Stimulated activated naive CD8-positive, alpha-beta T cell treated with anti-CD3 and anti-CD28 coated beads, Interleukin-15, amount 100 ng/mL, for 72 hours (primary cell): Measurements from ENCODE around the gene CD207.

Experiments
- ATAC-seq: fragments of 150-1000 bp; cut with Tn5 transposase; 2 replicates; pipeline ENCODE4 v1.10.0; 2021; ENCODE audit warnings: mild to moderate bottlenecking, moderate library complexity
- DNase-seq, 2 donors: peaks; one replicate each; pipeline ENCODE4 v3.0.0; 2021 to 2022
- H3K27ac Mint-ChIP-seq, 2 donors: one replicate each; pipeline ENCODE4 v1.8.0; 2022; ENCODE audit warnings: mild to moderate bottlenecking in 2 of 2, mixed read lengths in 2 of 2, moderate library complexity in 2 of 2
- H3K27me3 Mint-ChIP-seq: one replicate; pipeline ENCODE4 v1.8.0; 2022; ENCODE audit warnings: mixed read lengths
- H3K4me1 Mint-ChIP-seq: one replicate; pipeline ENCODE4 v1.8.0; 2022; ENCODE audit warnings: mild to moderate bottlenecking, mixed read lengths
- H3K4me3 Mint-ChIP-seq, 2 donors: one replicate each; pipeline ENCODE4 v1.8.0; 2022; ENCODE audit warnings: mild to moderate bottlenecking in 2 of 2, mixed read lengths in 2 of 2, moderate library complexity in 1 of 2
- H3K9me3 Mint-ChIP-seq, 2 donors: one replicate each; pipeline ENCODE4 v1.8.0; 2022; ENCODE audit warnings: mixed read lengths in 2 of 2

CD207 gene

GRCh38 chr2:70834881-70835280 lies 735 bp downstream of the CD207 start:
- ATAC-seq (no peak), DNase-seq (no peak)
- Mint-ChIP-seq H3K27ac (peak overlapping the region; percentile 23 to 71), H3K4me1 (peaks cover 5% of the 10 kb centered on the region), H3K27me3 (peaks cover 3% of the 10 kb centered on the region), H3K4me3 (no peak overlapping the region), H3K9me3 (no peaks in the 10 kb centered on the region)

GRCh38 chr2:70834106-70834505 lies 1.5 kb downstream of the CD207 start:
- H3K27ac Mint-ChIP-seq = no peak overlapping the region
- no peaks in the 10 kb centered on the region for H3K9me3 Mint-ChIP-seq
- H3K4me3 Mint-ChIP-seq = no peak overlapping the region
- ATAC-seq (no peak), DNase-seq (no peak)
- peaks cover 7% of the 10 kb centered on the region for H3K4me1 Mint-ChIP-seq
- H3K27me3 Mint-ChIP-seq = peaks cover 7% of the 10 kb centered on the region

DNA sequence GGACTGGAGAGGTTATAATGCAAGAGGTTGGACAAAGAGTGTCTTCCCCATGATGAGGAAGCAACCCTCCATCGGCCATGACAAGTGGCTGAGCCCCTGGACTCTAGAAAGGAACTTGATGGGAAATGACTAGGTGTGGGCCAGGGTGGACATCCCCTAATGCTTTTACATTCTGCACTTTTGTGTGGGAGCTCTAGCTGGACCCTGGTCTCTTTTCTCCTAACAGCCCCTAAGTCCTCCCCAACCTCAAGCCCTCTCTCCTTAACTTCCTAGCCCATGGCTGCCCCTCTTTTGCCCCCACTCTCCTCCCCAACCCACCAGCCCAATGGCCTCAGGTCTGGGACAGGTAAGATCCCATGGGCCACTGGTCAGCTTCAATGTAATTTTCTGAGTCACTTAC lies 2.4 kb downstream of the CD207 start:
- H3K27me3 Mint-ChIP-seq = peaks cover 7% of the 10 kb centered on the region
- H3K9me3 Mint-ChIP-seq = no peaks in the 10 kb centered on the region
- ATAC-seq (no peak), DNase-seq (no peak)
- H3K27ac Mint-ChIP-seq = no peak overlapping the region
- peaks cover 12% of the 10 kb centered on the region for H3K4me1 Mint-ChIP-seq
- H3K4me3 Mint-ChIP-seq = no peak overlapping the region

DNA sequence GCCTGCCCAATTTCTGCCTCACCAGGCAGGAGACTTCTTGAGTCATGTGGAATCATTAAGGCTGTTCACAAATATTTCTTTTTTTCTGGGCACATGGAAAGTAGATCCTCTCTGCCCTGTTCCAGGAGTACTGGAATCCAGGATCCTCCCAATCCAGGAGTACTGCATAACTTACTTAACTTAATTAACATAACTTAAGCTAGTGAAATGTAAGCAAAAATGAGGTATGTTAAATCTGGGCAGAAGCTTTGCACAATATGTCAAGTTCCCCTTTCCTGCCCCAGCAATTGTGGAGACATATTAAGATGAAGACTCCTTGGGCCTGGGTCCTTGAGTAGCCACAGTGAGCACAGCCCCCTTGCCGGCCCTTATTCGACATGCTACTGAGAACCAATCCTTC lies 3.2 kb downstream of the CD207 start:
- no peak for DNase-seq
- H3K9me3 Mint-ChIP-seq = no peaks in the 10 kb centered on the region
- no peak overlapping the region for H3K27ac Mint-ChIP-seq
- no peak overlapping the region for H3K4me3 Mint-ChIP-seq
- peaks cover 7% of the 10 kb centered on the region for H3K27me3 Mint-ChIP-seq
- H3K4me1 Mint-ChIP-seq = peaks cover 20% of the 10 kb centered on the region
- ATAC-seq = no peak

DNA sequence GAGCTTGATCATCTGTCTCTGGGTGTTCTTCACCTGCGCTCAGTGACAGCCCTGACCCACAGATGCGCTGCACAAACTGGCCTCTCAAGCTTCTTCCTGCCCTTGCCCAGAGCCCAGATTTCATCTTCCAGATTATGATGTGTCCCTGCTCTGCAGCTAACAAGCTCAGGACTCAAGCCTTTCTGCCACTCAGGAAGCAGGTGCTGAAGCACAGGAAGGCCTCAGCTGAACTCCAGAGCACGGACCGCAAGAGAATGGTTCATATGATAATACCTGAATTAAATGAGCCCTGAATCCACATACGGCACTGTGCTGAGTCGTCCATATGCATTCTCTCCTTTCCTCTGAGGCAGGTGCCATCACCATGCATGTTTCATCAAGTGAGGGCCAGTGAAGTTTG lies 3.8 kb downstream of the CD207 start:
- Mint-ChIP-seq H3K27me3 (peaks cover 7% of the 10 kb centered on the region), H3K27ac (no peak overlapping the region), H3K9me3 (no peaks in the 10 kb centered on the region), H3K4me1 (peaks cover 25% of the 10 kb centered on the region), H3K4me3 (no peak overlapping the region)
- ATAC-seq = no peak
- no peak for DNase-seq

DNA sequence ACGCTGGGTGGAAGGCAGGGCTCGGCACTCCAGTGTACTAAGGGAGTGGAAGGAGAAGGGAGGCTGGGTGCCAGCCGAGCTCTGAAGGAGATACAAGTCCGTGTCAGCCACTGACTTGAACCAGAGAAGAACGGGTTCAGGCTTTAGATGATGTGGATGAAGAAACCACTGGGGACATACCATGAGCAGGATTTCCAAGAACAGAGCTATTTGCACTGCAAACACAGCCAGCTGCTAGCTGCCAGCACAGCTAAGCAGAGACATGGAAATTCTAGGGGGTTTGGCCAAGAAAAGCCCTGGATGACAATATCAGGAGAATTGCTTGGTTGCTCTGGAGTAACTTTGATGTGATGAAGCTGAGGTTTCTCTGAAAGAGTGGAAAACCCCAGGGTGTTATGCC lies 5.2 kb downstream of the CD207 start:
- ATAC-seq (no peak), DNase-seq (no peak)

DNA sequence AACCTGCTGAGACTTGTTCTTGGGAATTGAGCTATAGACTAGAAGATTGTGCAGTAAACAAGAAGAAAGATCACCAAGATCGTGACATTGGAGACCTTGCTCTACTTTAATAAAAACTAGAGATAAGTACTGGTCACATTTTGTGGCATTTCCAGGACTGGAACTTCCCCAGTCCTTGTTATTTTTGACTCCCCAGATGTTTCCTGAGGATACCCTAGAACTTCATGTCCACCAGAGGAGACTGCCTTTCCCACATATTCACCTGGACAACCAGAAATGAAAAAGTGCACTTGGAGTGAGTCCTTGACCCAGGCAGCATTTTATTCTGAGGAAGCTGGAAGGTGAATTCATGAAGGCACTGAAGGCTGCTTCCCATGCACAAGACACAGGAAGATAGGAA lies 5.7 kb downstream of the CD207 start:
- Mint-ChIP-seq H3K9me3 (no peaks in the 10 kb centered on the region), H3K27ac (peak overlapping the region; percentile 36 to 84), H3K4me3 (no peak overlapping the region), H3K4me1 (peaks cover 35% of the 10 kb centered on the region), H3K27me3 (peaks cover 7% of the 10 kb centered on the region)
- ATAC-seq (no peak), DNase-seq (no peak)

More for the DNA sequence above, 5.2 kb downstream of the CD207 start:
- H3K27ac Mint-ChIP-seq = no peak overlapping the region
- peaks cover 32% of the 10 kb centered on the region for H3K4me1 Mint-ChIP-seq
- H3K27me3 Mint-ChIP-seq = peaks cover 7% of the 10 kb centered on the region
- H3K9me3 Mint-ChIP-seq = no peaks in the 10 kb centered on the region
- no peak overlapping the region for H3K4me3 Mint-ChIP-seq

DNA sequence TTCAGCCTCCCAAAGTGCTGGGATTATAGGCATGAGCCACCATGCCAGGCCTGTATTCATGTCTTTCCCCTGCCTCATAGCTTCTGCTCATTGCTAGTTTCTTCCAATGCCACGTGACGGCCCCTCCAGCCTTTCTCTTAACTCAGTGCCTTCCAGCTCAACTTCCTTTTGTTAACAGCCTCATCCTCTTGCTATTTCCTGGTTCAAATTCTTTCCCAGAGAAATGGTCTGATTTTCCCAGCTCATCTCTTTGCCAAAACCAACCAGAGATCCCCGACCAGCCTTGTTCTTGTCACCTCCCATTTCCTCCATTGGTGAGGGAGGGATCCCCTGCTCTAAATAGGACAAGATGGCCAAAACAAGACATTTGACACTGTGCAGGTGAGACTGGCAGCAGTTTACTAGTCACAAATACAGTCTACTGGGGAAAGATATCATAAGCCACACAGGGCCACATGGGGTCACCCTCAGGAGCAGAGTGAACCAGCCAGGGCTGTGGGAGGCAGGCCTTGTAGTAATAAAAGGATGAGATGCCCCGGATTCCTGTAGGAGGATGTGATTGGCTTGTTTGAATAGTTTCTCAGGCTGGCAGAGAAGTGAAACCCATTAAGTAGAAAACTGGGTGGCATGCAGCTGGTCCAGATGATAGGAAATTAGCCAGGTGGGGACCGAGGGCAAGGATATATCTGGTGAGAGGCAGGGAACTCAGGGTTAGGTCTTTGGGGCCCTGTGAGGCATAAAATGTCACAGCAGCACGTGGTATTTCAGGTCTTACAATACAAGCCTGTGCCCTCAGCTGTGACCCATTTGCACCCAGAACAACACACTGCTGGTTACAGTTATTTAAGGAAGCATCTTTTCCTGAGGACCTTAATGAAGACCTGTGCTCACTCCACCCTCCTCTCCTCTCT lies 6.4 kb downstream of the CD207 start:
- ATAC-seq (peak; percentile 19), DNase-seq (no peak)
- Mint-ChIP-seq H3K9me3 (no peaks in the 10 kb centered on the region), H3K4me3 (no peak overlapping the region), H3K27me3 (peaks cover 7% of the 10 kb centered on the region), H3K27ac (peak overlapping the region; percentile 36 to 84), H3K4me1 (peaks cover 38% of the 10 kb centered on the region)

DNA sequence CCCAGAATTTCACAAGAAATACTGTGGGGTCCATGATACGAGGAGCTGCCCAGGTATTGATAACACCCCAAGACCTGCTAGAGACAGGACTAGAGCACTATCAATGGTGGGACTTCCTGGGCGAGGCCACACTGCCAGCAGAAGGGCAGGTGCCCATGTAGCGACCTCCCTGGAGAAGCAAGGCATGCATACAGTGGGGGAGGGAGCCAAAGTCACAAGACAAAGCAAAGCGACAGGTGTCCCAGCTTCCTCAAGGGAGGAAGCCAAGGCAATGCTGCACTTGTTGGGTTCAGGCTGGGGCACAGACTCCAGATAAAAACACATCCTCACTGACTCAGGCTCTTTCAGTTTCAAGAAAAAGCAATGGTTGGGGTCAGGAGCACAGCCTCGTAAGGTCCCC lies 7.5 kb downstream of the CD207 start:
- Mint-ChIP-seq H3K4me3 (no peak overlapping the region), H3K27me3 (peaks cover 7% of the 10 kb centered on the region), H3K9me3 (no peaks in the 10 kb centered on the region), H3K27ac (peak overlapping the region in 1 of 2 donors; percentile 72), H3K4me1 (peaks cover 42% of the 10 kb centered on the region)
- no peak for DNase-seq
- ATAC-seq = no peak

- H3K4me1 Mint-ChIP-seq = peaks cover 49% of the 10 kb centered on the region
- no peak for ATAC-seq
- no peaks in the 10 kb centered on the region for H3K9me3 Mint-ChIP-seq
- H3K27me3 Mint-ChIP-seq = peaks cover 7% of the 10 kb centered on the region
- peak overlapping the region; percentile 38 to 75 for H3K4me3 Mint-ChIP-seq
- H3K27ac Mint-ChIP-seq = peak overlapping the region; percentile 72 to 98
- no peak for DNase-seq
Measured at GRCh38 chr2:70827388-70827787, 8.2 kb downstream of the CD207 start.

GRCh38 chr2:70826696-70827350 lies 8.8 kb downstream of the CD207 start:
- Mint-ChIP-seq H3K27me3 (peaks cover 7% of the 10 kb centered on the region), H3K4me1 (peaks cover 52% of the 10 kb centered on the region), H3K4me3 (peak overlapping the region; percentile 38 to 75), H3K9me3 (no peaks in the 10 kb centered on the region), H3K27ac (peak overlapping the region; percentile 66 to 98)
- ATAC-seq = peak; percentile 62
- no peak for DNase-seq

DNA sequence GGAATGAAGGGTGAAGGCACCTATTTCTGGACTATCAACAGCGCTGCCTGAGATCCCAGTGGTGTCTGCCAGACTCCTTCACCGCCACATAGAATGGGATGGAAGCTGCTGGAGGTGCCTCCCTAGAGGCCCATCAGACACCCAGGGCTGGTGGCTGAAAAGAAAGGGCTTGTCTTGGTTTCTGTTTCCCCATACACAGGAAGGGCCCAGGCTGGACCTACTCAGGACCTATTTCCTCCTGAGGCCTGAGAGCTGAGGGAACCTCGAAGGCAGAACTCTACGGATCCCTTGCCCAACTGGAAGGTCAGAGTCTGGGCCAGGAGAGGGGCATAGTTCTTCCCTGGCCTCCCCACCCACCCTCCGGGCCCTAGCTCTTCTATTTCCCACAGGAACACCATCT lies 12.4 kb downstream of the CD207 start:
- no peak overlapping the region for H3K4me3 Mint-ChIP-seq
- no peaks in the 10 kb centered on the region for H3K27me3 Mint-ChIP-seq
- peaks cover 41% of the 10 kb centered on the region for H3K4me1 Mint-ChIP-seq
- H3K27ac Mint-ChIP-seq = no peak overlapping the region
- ATAC-seq (no peak), DNase-seq (no peak)
- no peaks in the 10 kb centered on the region for H3K9me3 Mint-ChIP-seq

DNA sequence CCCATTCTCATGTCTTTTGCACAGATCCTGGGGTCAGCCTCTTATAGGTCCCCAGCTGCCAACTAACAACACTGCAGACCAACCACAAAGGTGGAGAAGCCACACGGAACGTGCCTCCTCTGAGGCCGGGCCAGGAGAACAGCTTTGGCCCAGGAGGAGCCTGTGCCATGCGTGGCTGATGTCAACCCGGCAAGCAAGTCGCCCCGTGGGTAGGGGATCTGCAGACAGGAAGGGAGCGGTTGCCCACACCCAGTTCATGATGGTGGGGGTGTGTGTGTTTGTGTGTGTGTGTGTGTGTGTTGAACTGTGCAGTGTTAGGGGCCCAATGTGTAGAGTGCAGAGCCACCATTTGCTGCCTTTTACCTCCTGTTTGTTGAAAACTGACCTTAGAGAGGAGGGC lies 12.8 kb downstream of the CD207 start:
- peak overlapping the region; percentile 72 to 85 for H3K27ac Mint-ChIP-seq
- no peak for ATAC-seq
- peaks cover 37% of the 10 kb centered on the region for H3K4me1 Mint-ChIP-seq
- no peaks in the 10 kb centered on the region for H3K9me3 Mint-ChIP-seq
- no peaks in the 10 kb centered on the region for H3K27me3 Mint-ChIP-seq
- H3K4me3 Mint-ChIP-seq = no peak overlapping the region
- DNase-seq = no peak

DNA sequence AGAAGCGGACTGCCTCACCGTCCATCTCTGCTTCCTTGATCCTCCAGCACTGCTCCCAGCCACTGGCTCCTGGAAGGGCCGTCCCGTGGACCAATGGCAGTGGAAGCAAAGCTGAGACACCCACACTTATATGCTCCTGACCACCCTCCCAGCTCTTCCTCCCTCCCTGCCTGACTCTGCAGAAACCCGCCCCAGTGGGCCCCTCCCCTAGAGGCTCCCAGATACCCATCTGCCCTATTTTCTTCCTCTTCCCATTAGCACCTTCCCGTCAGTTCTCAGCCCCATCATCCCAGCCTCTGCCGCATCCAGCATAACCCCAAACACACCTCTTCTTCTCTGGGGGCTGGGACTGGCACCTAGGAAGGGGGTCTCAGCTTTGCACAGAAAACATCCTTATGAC lies 15.1 kb downstream of the CD207 start, which contains the start of gene CLEC4F:
CLEC4F (minus strand) TSS at position 101 of the 400 bp plus-strand sequence; CDS start at position 25, 76 bp downstream.
- ATAC-seq = no peak
- Mint-ChIP-seq H3K4me3 (no peak within 1 kb of the TSS), H3K27ac (peak within 1 kb of the TSS; percentile 41 to 43), H3K4me1 (peaks cover 26% of the 10 kb centered on the region), H3K9me3 (no peaks in the 10 kb centered on the region), H3K27me3 (no peaks in the 10 kb centered on the region)
- DNase-seq = no peak

DNA sequence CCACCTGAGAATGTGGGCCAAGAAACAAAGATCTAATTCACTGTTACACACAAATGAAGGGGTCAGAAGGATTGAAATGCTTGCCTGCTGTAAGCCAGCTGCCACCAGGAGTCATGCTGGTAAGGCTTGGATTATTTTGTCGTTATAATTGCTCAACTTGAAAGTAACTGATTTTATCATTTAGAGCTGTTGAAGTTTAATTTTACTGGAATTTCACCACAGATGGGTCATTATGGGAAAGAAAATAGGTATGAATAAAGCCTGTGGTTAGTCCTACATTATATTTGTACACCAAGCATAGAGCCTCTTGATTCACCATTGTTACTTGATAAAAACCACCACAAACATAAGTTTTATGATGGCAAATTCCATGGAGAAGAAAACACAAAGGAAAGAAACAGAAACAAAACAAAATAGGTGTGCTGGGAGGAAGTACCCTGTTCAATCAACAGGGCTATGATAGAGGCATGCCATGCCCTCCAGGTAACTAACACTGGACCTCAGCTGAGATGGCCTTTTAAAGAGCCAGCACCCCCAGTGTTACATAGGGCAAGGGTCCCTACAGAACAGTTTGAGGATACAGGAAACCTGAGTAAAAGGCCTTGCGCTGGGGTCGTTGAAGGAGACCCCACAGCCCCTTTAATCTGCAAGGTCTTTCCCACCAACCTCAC lies 18.2 kb downstream of the CD207 start:
- H3K9me3 Mint-ChIP-seq = no peaks in the 10 kb centered on the region
- peak overlapping the region in 1 of 2 donors; percentile 19 for H3K4me3 Mint-ChIP-seq
- ATAC-seq (peak; percentile 50), DNase-seq (no peak)
- no peaks in the 10 kb centered on the region for H3K27me3 Mint-ChIP-seq
- H3K4me1 Mint-ChIP-seq = peaks cover 9% of the 10 kb centered on the region
- H3K27ac Mint-ChIP-seq = peak overlapping the region in 1 of 2 donors; percentile 63

DNA sequence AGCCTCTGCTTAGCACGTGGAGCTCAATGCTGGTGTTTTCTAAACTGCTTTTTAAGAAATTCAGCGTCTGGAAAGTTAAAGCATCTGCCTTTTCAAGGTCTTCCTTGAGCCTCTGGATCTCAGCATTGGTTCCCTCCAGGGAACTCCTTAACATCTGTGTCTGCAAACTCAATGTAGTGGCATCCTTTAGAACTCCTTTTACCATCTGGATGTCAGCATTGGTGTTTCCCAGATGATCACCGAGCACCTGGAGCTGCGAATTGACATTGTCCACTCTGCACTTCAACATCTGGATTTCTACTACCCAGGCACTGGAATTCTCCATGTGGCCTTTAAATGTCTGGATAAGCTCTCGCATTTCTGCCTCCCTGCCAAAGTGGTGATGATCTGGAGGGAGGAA lies 18.9 kb downstream of the CD207 start:
- no peaks in the 10 kb centered on the region for H3K9me3 Mint-ChIP-seq
- peak overlapping the region in 1 of 2 donors; percentile 63 for H3K27ac Mint-ChIP-seq
- DNase-seq (no peak), ATAC-seq (no peak)
- no peak overlapping the region for H3K4me3 Mint-ChIP-seq
- no peaks in the 10 kb centered on the region for H3K27me3 Mint-ChIP-seq
- H3K4me1 Mint-ChIP-seq = peaks cover 6% of the 10 kb centered on the region
